HuH-7 (cell line): ENCODE measurements around the gene MYOD1.

Experiments
- DNase-seq: peaks from one replicate; pipeline ENCODE4 v3.0.0; 2011; ENCODE audit warnings: low spot score

Gene MYOD1

DNA sequence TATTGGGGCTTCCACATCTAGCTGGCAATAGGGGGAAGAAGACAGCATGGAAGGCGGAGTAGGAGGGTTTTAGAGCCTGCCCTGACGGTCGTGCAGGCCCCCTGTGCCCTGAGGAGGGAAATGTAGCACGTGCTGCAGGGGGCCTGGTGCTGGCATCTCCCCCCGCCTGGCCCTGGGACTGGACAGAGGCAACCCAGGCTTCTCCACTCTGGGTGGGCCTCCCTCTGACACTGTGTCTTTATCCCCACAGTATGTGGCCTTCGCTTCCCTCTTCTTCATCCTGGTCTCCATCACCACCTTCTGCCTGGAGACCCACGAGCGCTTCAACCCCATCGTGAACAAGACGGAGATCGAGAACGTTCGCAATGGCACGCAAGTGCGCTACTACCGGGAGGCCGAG lies 52.0 kb downstream of the MYOD1 start:
- DNase-seq: no peak
